ENCODE results near the gene NKX2-4.

Gene NKX2-4

GRCh38 chr20:21384308-21384892 lies 12.9 kb downstream of the NKX2-4 start:
- TF ChIP-seq EZH2 (IDR thresholded peaks at IDR 0.05; ENCODE audit: borderline replicate concordance, low read length) (no peak), CTCF (IDR thresholded peaks at IDR 0.05; ENCODE audit: low read length) (no peak)
- Histone ChIP-seq H2AFZ (ENCODE audit: low read length) (no peak overlapping the region), H3K4me1 (ENCODE audit: insufficient read depth, low read length, severe bottlenecking) (no peaks in the 10 kb centered on the region), H3K36me3 (ENCODE audit: insufficient read depth, low read length) (peaks cover 75% of the 10 kb centered on the region), H3K27me3 (ENCODE audit: insufficient read depth, low read length) (no peaks in the 10 kb centered on the region), H3F3A (ENCODE audit: insufficient read depth, low read length) (no peaks in the 10 kb centered on the region), H3K27ac (ENCODE audit: low read depth, low read length, poor library complexity, severe bottlenecking) (no peak overlapping the region), H3K9me3 (ENCODE audit: low read length) (no peaks in the 10 kb centered on the region), H3K4me2 (ENCODE audit: low read length) (no peak overlapping the region), H4K20me1 (ENCODE audit: insufficient read depth, low read length) (no peaks in the 10 kb centered on the region), H3K9me2 (ENCODE audit: low read depth, low read length) (no peaks in the 10 kb centered on the region), H3K4me3 (ENCODE audit: low read depth, low read length, poor library complexity, severe bottlenecking) (no peak overlapping the region), H3K9ac (ENCODE audit: low read length) (no peak overlapping the region), H3K79me2 (ENCODE audit: insufficient read depth, low read length) (no peaks in the 10 kb centered on the region)

- Histone ChIP-seq H3K36me3 (ENCODE audit: insufficient read depth, low read length) (peaks cover 69% of the 10 kb centered on the region), H3K4me1 (ENCODE audit: insufficient read depth, low read length, severe bottlenecking) (no peaks in the 10 kb centered on the region), H2AFZ (ENCODE audit: low read length) (no peak overlapping the region), H3K9ac (ENCODE audit: low read length) (no peak overlapping the region), H3K27ac (ENCODE audit: low read depth, low read length, poor library complexity, severe bottlenecking) (no peak overlapping the region), H3K4me2 (ENCODE audit: low read length) (no peak overlapping the region), H3K9me3 (ENCODE audit: low read length) (no peaks in the 10 kb centered on the region), H3K4me3 (ENCODE audit: low read depth, low read length, poor library complexity, severe bottlenecking) (no peak overlapping the region), H3F3A (ENCODE audit: insufficient read depth, low read length) (no peaks in the 10 kb centered on the region), H3K79me2 (ENCODE audit: insufficient read depth, low read length) (no peaks in the 10 kb centered on the region), H3K9me2 (ENCODE audit: low read depth, low read length) (no peaks in the 10 kb centered on the region), H3K27me3 (ENCODE audit: insufficient read depth, low read length) (no peaks in the 10 kb centered on the region), H4K20me1 (ENCODE audit: insufficient read depth, low read length) (no peaks in the 10 kb centered on the region)
- TF ChIP-seq EZH2 (IDR thresholded peaks at IDR 0.05; ENCODE audit: borderline replicate concordance, low read length): no peak
- TF ChIP-seq CTCF (IDR thresholded peaks at IDR 0.05; ENCODE audit: low read length): no peak
These were observed 15.7 kb downstream of the NKX2-4 start for GRCh38 chr20:21381619-21382018.

- no peaks in the 10 kb centered on the region for H3F3A ChIP-seq (ENCODE audit: insufficient read depth, low read length)
- no peaks in the 10 kb centered on the region for H3K9me2 ChIP-seq (ENCODE audit: low read depth, low read length)
- H3K79me2 ChIP-seq (ENCODE audit: insufficient read depth, low read length): no peaks in the 10 kb centered on the region
- H3K27me3 ChIP-seq (ENCODE audit: insufficient read depth, low read length): no peaks in the 10 kb centered on the region
- peaks cover 60% of the 10 kb centered on the region for H3K36me3 ChIP-seq (ENCODE audit: insufficient read depth, low read length)
- H2AFZ ChIP-seq (ENCODE audit: low read length): no peak overlapping the region
- H3K27ac ChIP-seq (ENCODE audit: low read depth, low read length, poor library complexity, severe bottlenecking): no peak overlapping the region
- H3K4me3 ChIP-seq (ENCODE audit: low read depth, low read length, poor library complexity, severe bottlenecking): no peak overlapping the region
- no peak overlapping the region for H3K4me2 ChIP-seq (ENCODE audit: low read length)
- H3K9ac ChIP-seq (ENCODE audit: low read length): no peak overlapping the region
- no peaks in the 10 kb centered on the region for H4K20me1 ChIP-seq (ENCODE audit: insufficient read depth, low read length)
- no peaks in the 10 kb centered on the region for H3K4me1 ChIP-seq (ENCODE audit: insufficient read depth, low read length, severe bottlenecking)
- TF ChIP-seq CTCF (IDR thresholded peaks at IDR 0.05; ENCODE audit: low read length) (no peak), EZH2 (IDR thresholded peaks at IDR 0.05; ENCODE audit: borderline replicate concordance, low read length) (no peak)
- H3K9me3 ChIP-seq (ENCODE audit: low read length): no peaks in the 10 kb centered on the region
These were observed 16.6 kb downstream of the NKX2-4 start for GRCh38 chr20:21380711-21381110.
